Aortic smooth muscle cell (primary cell): ENCODE data around the gene PLS3. TPM values are rescaled to one million over a fixed set of nuclear protein-coding genes. Genes with fewer than 3 reads are reported as not detected.

Source experiments
- total RNA-seq: library from RNA; depleted of rRNA; stranded (reverse); fragments of >200 nt; gene quantifications from 2 replicates; pipeline ENCODE4 v1.2.3, GENCODE V29; 2014

The PLS3 gene
- total RNA-seq = 647 and 974 TPM in 2 replicates

GRCh38 chrX:115560978-115561604 is at the start of gene PLS3:
Gene PLS3, plus strand, starts transcription at chrX:115561174. Its CDS starts 49,077 bp downstream, at chrX:115610251.

